NCI-H524 treated with DMSO at 0.1 percent for 48 hours (cell line): ENCODE results near the gene IMP3.
"Not testable (repeated sequence)": the region's sequence is repeated elsewhere in the genome, so short reads cannot be mapped to it uniquely, and the experiment has no call there.

Experiments
- DNase-seq: peaks from one replicate; lab custom pipeline; 2025; lab: John Stamatoyannopoulos, UW

IMP3 gene

DNA sequence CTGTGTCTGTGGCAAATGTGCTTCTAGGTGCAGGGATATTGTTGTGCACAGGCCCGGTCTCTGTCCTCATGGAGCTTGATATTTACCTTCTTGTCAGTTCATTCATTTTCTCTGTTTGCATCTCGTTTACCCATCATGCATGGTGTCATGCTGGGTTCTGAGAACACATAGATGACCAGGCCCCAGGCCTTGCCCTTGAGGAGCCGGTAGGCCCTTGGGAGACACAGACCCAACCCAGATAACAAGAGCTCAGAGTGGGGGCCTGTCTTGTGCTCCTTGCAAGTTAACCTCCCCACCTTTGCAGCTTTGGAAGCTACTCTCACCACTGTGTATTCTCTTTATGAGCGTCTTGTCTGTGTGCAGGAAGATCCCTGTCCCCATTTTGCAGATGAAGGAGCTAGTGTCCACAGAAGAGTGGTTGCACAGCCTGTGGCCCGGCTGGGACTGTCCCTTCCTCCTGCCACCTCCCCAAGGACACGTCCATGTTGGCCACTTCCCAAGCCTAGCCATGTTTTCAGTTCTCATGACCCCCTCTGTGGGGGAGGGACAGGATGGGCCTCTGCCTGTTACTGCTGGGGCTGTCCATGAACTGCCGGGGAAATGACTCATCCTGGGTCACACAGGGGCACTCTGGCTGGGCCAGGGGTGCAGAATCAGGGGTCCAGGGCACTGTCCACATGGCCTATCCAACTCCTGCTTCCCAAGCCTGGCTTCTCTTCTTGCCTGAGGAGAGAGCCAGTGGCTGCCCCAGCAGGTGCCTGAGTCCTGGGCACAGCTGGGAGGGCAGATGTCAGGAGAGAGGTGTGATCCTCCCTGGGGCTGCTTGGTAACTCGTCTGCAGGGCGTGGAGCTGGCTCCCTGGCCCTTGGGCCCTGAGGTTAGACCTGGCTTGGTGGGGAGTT, 11.1 kb upstream of the IMP3 start:
- DNase-seq: no peak

DNA sequence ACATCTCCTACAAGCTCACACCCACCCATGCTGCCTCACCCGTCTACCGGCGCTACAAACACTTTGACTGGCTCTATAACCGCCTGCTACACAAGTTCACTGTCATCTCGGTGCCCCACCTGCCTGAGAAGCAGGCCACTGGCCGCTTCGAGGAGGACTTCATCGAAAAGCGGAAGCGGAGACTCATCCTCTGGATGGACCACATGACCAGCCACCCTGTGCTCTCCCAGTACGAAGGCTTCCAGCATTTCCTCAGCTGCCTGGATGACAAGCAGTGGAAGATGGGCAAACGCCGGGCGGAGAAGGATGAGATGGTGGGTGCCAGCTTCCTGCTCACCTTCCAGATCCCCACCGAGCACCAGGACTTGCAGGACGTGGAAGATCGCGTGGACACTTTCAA, 9.8 kb upstream of the IMP3 start:
- DNase-seq: no peak

DNA sequence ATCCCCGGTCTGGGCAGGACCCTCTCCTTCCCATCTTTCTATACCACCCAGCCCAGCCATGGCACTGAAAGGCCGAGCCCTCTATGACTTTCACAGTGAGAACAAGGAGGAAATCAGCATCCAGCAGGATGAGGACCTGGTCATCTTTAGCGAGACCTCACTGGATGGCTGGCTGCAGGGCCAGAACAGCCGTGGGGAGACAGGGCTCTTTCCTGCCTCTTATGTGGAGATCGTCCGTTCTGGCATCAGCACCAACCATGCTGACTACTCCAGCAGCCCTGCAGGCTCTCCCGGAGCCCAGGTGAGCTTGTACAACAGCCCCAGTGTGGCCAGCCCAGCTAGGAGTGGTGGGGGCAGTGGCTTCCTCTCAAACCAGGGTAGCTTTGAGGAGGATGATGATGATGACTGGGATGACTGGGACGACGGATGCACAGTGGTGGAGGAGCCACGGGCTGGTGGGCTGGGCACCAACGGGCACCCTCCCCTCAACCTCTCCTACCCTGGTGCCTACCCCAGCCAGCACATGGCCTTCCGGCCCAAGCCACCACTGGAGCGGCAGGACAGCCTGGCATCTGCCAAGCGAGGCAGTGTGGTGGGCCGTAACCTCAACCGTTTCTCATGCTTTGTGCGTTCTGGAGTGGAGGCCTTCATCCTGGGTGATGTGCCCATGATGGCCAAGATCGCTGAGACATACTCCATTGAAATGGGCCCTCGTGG, 9.2 kb upstream of the IMP3 start:
- DNase-seq: no peak

DNA sequence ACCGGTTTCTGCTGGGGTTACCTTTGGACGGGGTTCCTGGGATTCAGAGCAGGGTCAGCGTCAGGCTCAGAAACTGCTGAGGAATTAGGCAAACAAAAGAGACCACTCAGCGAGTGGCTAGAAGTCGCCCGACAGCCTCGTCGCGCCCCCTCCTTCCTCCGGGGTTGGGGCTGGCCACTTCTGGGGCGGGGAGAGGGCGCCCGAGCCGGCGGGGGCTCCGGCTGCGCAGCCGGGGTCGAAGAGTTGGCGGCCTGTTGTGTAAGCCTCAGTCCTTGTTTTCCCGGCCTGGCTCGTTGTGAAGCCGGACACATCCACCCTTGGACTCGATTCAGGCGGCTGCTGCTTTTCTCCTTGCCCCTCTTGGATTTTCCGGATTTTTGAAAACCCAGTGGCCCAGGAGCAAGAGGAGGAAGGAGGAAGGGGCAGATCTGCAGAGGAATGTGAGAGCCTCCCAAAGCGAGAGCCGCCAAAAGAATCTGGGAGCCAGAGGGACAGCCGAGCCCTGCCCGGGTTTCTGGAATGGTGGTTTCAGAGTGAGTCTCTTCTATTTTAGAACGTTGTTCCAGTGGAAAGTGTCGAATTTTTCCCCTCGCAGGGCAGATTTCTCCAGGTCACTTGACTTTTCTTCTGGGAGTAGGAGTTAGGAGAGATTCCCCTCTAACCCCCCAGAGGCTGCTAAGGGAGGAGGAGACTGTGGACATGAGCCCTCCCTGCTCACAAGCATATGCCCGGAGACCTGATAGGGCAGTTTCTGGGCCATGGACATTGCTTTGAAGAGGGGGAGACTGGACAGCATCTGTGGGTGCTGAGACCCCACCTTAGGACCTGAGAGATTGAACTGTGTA, 8.4 kb upstream of the IMP3 start:
- no peak for DNase-seq

DNA sequence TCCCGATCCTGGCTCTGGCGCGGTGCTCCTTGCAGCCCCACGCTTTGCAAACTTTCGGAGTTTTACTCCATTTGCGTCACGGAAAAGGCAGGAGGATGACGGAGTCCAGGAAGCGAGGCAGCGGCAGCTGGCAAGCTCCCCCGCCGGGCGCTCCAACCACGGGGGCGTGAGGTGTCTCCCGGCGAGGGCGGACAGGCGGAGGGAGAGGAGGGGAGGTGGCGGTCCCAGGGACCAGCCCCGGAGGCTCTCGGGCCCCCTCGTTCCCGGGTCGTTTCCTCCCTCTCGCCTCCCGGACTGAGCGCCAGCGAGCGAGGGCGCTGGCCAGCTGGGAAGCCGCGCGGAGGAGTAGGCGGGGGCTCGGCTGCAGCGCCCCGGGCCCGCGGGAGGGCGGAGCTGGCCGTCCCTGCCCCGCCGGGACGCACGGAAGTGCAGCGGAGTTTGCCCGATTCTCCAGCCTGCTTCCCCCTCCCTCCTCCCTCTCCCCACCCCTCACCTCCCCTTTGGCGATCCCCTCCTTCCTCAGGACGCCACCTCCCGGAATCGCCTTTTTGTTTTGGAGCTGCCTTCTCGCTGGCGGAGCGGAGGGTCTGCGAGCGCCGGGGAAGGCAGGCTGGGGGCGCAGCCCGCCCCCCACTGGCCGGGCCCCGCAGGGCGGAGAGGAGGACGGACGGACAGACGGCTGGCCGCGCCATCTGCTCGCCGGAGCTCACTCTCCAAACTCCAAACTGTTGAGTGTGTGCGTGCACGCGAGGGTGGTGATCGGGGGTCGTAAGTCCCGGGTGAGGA, 7.5 kb upstream of the IMP3 start, which contains the start of gene SNX33:
TSS of gene SNX33 (plus strand) at position 543 of the 786 bp plus-strand sequence. CDS start 1,191 bp downstream, outside the sequence.
- DNase-seq: no peak

DNA sequence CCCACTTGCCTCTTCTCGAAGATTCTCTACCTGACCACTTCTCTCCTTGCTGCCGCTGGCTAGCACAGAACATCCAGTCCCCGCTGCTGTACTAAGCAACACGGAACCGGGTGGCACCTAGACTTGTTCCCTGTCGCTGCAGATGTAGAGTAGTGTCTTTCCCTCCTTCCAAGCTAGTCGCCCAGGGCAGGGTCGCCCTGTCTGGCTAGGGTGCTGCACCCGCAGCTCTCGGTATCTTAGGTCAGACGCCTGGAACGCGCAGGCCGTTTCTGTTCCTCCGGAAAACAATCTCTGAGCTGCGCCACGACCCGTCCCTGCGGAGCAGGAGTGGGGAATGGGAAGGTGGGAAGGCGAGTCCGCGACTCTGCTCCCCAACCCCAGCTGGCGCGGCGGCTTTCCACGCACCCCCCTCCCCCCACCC, 6.9 kb upstream of the IMP3 start:
- no peak for DNase-seq

DNA sequence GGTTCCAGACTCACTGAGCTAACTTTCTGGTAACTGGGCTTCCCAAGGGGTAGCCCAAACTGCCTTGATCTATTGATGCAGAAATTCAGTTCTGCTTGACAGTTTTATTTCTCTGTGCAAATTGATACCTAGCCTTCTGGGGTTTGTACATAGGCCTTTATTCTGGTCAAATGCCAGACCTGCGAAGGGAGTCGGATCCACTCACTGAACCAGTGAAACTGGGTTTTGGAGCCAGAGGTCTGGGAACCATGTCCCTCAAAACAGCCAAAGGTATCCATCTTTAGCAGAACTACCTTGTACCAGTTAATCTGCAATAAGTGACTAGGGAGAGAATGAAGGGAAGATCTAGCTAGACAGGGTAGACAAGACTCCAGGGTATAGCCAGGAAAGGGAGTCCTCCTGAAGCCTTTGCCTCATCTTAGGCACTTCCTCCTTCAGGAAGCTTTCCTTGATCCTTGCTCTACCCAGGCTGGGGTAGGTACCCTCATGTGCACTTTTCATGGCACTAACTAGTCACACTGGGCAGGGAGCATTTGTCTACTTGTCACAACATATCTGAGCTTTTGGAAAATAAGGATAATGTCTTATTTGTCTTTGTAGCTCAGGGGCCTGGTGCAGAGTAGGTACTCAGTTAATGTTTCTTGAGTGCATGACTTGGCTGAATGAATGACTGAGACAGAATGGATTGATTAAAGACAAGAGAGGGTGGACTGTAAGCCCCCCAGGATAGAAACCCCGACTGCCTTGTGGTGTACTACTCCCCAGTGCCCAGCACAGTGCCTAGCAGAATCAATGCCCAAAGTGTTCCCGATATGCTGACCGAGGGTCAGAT, 6.3 kb upstream of the IMP3 start:
- DNase-seq: no peak

DNA sequence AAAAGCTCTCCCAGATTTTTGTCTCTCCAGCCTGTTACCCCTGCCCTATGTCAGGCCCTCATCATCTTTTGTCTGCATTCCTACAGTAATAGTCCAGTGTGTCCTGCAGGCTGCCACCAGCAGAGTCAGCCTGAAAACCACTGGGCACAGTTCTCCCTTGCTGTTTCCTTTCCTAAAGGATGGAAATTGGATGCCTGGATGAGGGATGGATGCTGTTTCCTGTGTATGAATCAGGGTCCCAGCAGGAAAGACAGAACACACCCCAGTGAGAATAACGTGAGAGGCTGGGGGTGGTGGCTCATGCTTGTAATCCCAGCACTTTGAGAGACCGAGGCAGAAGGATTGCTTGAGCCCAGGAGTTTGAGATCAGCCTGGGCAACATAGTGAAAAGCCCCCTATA, 4.4 kb upstream of the IMP3 start:
- DNase-seq: no peak

DNA sequence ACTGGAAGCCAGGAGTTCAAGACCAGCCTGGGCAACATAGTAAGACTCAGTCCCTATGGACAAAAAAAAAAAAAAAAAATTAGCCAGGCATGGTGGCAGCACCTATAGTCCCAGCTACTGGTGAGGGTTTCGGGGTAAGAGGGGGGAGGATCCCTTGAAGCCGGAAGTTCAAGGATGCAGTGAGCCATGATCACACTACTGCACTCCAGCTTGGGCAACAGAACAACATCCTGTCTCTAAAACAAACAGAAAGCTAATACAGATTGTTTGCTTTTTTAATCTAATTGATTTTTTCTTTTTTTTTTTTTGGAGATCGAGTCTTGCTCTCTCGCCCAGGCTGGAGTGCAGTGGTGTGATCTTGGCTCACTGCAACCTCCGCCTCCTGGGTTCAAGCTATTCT, 1.6 kb upstream of the IMP3 start:
- DNase-seq: no peak

DNA sequence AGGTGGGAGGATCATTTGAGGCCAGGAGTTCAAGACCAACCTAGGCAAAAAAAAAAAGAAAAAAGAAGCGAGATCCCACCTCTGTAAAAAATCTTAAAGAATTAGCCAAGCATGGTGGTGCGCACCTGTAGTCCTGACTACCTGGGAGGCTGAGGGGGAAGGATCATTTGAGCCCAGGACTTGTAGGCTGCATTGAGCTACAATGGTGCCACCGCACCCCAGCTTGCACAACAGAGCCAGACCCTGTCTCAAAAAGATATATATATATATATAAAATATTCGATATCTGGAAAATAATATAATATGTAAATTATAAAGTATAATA, 1.1 kb upstream of the IMP3 start:
- no peak for DNase-seq

DNA sequence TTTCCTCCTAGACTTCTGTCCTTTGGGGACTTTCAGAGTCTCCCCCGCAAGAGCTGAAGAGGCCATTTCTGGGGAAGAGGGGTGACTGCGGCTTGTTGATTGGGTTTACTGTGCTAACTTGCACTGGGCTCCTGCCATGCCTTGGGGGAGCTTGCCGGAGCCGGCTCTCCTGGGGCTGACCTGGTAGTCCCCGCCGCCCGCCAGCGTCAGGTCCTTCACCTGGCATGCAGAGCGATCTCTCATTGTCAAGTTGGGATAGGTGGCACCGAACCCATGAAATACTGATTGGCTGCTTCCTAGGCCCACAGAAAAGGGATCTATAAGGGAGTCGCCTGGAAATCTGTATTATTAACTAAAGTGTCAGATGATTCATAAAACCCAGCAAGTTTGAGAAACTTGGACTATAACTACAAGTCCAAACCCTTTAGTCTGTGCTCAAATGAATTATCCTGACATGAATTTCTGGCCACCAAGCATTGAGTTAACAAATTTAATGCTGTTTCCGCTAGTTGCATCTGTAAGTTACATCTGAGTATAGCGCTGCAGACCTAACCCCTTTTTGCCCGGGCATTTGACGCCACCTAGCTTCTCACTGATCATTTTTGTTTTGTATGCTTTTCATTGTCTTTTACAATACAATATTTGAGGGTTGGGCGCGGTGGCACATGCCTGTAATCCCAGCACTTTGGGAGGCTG, 607 bp upstream of the IMP3 start:
- DNase-seq: peak; percentile 54

DNA sequence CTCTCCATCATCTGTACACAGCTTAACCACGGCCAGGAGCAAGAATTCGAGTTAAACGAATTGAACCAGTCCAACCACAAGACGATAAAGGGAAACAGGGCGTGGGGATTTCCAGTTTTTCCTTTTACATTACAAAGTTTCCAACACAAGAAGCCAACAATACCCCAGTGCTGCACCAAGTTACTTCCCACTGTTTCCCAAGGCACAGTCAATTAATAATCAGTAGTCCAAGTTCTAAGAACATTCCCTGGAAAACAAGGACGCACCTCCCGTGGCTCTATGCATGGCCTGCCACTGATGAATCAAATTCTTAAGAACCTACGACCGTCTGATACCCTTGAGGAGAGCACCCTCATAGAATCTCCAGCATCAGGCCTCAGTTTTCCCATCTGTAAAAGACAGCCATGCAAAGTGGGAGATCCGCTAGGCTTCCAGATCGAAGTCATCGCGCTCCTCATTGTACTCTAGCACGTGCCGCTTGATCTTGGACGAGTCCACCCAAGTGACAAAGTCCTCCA, 774 bp downstream of the IMP3 start:
- no peak for DNase-seq

DNA sequence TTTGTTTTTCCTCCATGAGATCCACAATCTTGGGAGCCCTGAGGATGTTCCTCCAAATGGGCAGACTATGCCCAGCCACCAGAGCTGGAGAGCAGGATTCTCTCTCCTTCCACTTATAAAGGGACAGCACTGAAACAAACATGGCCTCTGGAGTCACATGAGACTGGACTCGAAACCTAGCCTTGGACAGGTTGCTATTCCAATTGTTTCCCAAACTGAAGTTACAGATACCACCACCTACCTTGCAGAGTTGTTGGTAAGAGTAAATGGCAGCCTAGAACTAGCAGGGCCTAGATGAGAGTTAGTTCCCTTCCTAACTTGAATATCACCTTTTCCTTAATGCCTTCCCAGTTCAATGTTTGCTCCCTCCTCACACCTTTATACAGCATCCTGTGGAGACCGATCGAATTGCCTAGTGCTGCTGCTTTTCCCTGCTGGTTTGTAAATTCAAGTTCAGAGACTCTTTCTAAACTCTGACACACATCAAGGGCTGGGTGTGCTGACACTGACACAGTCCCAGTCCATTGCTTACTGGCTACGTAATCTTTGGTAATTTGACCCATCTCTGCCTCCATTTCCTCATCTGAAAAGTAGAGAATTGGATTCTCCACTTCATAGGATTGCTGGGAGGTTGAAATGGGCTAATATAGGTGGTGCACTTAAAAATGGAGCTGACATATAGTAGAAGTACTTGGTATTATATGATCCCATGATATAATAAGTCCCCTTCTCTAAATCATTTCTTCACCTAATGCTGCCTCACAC, 2.6 kb downstream of the IMP3 start:
- DNase-seq: no peak

DNA sequence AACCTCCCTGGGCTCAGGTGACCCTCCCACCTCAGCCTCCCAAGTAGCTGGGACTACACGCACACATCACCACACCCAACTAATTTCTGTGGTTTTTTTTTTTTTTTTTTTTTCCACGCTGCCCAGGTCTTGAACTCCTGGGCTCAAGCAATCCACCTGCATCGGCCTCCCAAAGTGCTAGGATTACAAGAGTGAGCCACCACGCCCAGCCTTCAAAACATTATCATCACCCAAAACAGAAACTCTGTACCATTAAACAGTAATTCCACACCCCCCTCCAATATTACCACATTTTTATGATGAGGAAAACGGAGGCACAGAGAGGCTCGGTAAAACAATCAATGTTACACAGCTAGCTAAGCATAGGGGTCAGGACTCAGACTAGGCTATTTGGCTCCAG, 4.0 kb downstream of the IMP3 start:
- DNase-seq: no peak

DNA sequence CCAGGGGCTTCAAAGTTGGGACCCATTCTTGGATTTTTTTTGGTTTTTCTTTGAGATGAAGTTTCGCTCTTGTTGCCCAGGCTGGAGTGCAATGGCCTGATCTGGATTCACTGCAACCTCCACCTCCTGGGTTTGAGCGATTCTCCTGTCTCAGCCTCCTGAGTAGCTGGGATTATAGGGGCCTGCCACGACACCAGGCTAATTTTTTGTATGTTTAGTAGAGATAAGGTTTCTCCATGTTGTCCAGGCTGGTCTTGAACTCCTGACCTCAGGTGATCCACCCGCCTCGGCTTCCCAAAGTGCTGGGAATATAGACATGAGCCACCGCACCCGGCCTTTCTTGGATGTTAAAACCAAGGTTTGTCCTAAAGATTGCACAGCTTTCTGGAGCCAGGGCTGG, 6.1 kb downstream of the IMP3 start:
- DNase-seq: not testable (repeated sequence)

DNA sequence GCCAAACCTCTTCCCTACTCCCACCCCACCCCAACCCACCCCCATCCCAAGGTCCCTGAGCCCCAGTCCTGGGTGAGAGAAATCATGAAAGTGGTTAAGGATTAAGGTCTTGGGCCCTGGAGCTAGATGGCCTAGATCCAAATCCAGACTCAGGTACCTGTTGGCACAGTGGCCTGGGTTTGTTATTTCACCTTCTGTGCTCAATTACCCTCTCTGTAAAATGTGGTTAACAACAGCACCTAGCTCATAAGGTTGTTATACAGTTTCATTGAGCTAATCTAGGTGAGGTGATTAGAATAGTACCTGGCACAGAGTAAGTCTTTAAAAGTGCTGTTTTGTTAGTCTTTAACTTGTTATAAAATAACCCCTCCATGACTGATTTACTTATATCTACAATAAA, 8.1 kb downstream of the IMP3 start:
- DNase-seq: no peak

DNA sequence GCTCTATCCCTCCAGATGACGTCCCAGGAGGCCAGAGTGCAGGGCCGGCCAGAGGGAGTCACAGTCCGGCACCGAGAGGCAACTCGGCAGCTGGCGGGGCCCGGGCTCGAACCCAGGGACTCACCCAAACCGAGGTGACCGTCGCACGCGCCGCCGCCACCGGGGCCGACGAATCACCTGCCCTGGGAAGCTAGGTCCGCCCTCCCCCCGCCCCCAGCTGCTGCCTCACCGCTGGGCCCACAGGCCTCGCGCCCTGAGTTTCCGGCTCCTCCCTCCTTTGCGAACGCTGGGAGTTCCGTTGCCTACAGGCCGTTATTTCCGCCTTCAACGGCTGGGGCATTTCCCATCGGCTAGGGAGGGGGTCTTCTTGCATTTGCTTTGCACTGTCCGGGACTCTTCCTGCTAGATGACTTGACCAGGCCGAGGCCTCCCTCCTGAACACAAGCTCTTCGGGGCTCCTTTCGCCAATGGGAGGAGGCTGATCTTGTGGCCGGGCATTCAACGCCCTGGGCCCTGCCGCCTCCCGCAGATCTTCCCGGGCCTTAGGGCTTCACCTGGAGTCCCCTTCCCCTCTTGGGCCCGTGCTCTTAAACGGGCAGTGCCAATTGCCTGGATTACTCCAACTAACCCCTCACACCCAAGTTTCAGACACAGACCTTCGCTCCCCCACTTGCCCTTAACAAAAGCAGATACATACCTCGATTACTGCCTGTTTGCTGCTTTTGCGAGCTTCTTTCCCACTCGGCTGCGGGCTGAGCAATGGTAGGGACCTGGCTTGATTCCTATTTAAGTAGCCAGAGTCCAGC, 14.3 kb downstream of the IMP3 start, which contains the start of gene SNUPN:
TSS of gene SNUPN (minus strand) at position 184 of the 806 bp plus-strand sequence. CDS start 4,674 bp downstream, outside the sequence.
- DNase-seq: peak; percentile 79

DNA sequence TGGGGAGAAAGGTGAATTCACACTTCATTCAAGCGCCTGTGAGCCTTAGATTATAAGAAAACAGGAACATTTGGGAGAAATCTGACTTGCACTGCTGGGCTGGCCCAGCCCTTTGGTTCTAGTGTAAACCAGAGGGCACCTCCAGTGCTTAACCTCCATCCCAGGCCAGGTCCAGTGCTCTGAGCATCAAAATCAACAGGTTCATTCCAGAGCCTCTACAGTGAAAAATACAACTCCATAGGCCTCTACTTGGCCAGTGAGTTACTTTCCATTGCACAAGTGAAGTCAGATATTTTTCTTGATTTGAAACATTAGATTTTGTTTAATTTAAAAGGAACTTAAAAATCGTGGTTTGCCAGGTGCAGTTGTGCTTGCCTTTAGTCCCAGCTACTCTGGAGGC, 17.5 kb downstream of the IMP3 start:
- no peak for DNase-seq
